Erythroblast (primary cell): ENCODE results near the gene TSPAN9.

ENCODE experiments used
- DNase-seq, 2 experiments: peaks; one replicate each; lab custom pipeline; 2025; lab: John Stamatoyannopoulos, UW
- GATA1 ChIP-seq: IDR thresholded peaks from 2 replicates; pipeline ENCODE4 v1.6.1; 2011; ENCODE audit warnings: low read depth, mild to moderate bottlenecking, control low read depth, low read length, moderate library complexity
- POLR2A ChIP-seq: IDR thresholded peaks from 2 replicates; pipeline ENCODE4 v1.6.1; 2011; ENCODE audit warnings: mild to moderate bottlenecking, low read length

Gene TSPAN9

GRCh38 chr12:3231399-3231876 is 154.3 kb downstream of the TSPAN9 start:
- no peak for TF ChIP-seq GATA1
- TF ChIP-seq POLR2A: no peak
- no peak for DNase-seq

- TF ChIP-seq POLR2A: no peak
- TF ChIP-seq GATA1: no peak
Measured at GRCh38 chr12:3233797-3234196, 156.6 kb downstream of the TSPAN9 start.

GRCh38 chr12:3236345-3237187 is 159.4 kb downstream of the TSPAN9 start:
- DNase-seq: peak in 1 of 2 experiments; percentile 26
- TF ChIP-seq POLR2A (no peak), GATA1 (no peak)

More at GRCh38 chr12:3233797-3234196, 156.6 kb downstream of the TSPAN9 start:
- no peak for DNase-seq

- DNase-seq: no peak
- TF ChIP-seq GATA1 (no peak), POLR2A (no peak)
Measured at GRCh38 chr12:3238196-3238595, 161.0 kb downstream of the TSPAN9 start.

GRCh38 chr12:3241621-3242020 is 164.4 kb downstream of the TSPAN9 start:
- no peak for DNase-seq
- TF ChIP-seq POLR2A (no peak), GATA1 (no peak)

- TF ChIP-seq GATA1: no peak
- TF ChIP-seq POLR2A: no peak
- DNase-seq: no peak
Measured at GRCh38 chr12:3242199-3242863, 165.2 kb downstream of the TSPAN9 start.

GRCh38 chr12:3243376-3244084 is 166.4 kb downstream of the TSPAN9 start:
- no peak for DNase-seq
- TF ChIP-seq GATA1 (no peak), POLR2A (no peak)

GRCh38 chr12:3244219-3244750 is 167.1 kb downstream of the TSPAN9 start:
- TF ChIP-seq GATA1 (no peak), POLR2A (no peak)
- DNase-seq: no peak

GRCh38 chr12:3246253-3246652 is 169.1 kb downstream of the TSPAN9 start:
- TF ChIP-seq GATA1: no peak
- no peak for TF ChIP-seq POLR2A
- no peak for DNase-seq

GRCh38 chr12:3247077-3247476 is 169.9 kb downstream of the TSPAN9 start:
- DNase-seq: no peak
- no peak for TF ChIP-seq GATA1
- no peak for TF ChIP-seq POLR2A

- TF ChIP-seq GATA1 (no peak), POLR2A (no peak)
- DNase-seq: no peak
Measured at GRCh38 chr12:3247629-3248161, 170.5 kb downstream of the TSPAN9 start.

- DNase-seq: no peak
- TF ChIP-seq GATA1 (no peak), POLR2A (no peak)
Measured at GRCh38 chr12:3249081-3249800, 172.1 kb downstream of the TSPAN9 start.

GRCh38 chr12:3250034-3250433 is 172.9 kb downstream of the TSPAN9 start:
- no peak for DNase-seq
- TF ChIP-seq GATA1: no peak
- TF ChIP-seq POLR2A: no peak
